Stimulated activated CD4-positive, alpha-beta T cell treated with anti-CD3 and anti-CD28 coated beads, Interleukin-4, amount 100 ng/mL, for 1 hour (primary cell): ENCODE data around the gene PTPRJ.

Source experiments
- DNase-seq: peaks from one replicate; pipeline ENCODE4 v3.0.0-alpha.2; 2020

Gene PTPRJ

DNA sequence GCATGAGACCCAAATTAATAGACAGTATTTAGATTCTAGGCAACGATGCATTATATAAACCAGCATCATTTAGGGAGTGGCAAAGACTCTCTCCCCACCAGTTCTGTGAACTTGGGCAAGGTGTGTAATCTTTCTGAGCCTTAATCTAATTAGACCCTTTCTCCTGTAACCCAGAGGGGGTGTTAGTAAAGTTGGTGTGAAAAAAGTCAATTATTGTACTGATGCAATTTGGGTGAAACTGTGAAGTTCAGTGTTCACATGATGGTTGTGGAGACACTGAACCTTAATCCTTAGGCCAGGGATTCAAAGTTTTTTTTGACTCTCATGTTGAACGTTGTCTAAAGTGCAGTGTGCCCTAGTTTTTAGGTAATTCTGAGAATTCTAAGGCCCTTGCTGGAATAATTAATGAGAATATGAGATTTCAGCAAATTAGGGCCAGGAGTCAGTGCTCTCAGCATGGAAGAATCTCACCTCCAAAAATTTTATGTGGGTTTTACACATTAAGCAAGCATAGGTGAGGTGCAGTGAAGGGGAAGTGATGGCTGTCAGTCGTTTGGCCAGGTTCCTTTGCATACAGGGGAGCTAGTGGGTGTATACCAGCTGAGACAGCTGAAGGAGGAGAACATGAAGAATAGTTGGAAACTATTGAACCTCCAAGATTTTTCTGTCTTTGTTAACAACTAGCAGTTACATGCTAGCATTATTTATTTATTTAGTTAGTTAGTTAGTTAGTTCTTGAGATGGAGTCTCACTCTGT lies 94.2 kb downstream of the PTPRJ start:
- no peak for DNase-seq

DNA sequence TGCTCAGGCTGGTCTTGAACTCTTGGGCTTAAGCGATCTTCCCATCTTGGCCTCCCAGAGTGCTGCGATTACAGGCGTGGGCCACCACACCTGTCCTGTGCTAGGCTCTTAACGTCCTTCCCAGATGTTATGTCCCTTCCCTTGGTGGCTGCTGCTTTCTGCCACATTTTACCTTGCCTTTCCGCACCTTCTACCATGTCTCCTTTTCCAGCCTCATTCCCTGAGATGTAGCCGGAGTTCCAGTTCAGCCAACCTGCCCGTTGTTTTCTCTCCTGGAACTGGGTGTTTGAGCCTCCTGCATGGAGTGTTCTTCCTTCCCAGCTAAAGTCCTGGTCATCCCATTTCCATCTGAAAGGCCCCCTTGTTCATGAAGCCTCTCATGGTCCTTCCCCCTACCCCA lies 95.3 kb downstream of the PTPRJ start:
- DNase-seq = no peak

DNA sequence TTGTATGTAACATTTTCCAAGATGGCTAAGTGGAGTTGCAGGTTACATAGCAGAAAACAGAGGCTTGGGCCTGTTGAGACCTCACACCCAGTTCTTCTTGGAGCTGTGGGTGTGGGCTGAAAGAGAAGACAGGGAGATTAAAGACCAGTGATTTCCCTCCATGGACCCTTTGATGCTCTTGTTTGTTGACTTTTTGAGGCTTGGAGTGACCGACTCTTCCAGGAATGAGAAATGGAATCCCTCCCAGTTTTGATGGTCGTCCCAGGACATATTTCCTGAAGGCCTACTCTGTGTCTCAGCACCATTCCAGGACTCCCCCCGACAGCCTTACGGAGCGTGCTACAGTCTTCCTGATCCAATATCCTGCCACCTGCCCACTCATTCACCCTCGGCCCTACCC lies 96.9 kb downstream of the PTPRJ start:
- DNase-seq = no peak

DNA sequence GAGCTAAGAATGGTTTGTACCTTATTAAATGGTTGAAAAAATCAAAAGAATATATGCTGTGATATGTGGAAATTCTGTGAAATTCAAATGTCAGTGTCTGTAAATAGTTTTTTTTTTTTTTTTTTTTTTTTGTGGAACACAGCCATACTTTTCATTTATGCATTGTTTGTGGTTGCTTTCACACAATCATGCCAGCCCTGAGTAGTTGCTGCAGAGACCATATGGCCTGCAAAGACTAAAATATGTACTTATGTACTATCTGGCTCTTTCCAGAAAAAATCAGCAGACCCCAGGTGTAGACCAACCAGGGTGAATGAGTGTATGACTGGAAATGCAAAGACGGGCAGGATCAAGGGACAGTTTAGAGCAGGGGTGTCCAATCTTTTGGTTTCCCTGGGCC lies 98.3 kb downstream of the PTPRJ start:
- DNase-seq = no peak

DNA sequence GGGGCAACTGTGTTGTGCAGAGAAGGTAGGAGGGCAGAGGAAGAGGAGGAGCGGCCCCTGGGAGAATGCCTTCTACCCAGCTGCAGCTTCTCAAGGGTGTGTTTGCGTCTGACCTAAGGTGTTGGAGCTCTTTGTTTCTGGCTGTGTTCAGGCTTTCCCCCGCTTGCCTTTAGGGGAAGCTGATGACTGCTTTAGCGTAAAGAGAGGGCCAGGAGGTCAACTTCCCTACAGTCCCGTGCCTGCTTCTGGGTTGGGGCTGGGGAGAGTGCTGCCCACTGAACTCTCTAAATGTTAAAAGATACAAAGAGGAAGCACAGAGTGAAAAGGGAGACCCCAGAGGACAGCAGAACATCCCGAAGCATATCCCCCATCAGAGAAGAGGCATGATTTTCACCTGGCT lies 99.2 kb downstream of the PTPRJ start:
- no peak for DNase-seq

DNA sequence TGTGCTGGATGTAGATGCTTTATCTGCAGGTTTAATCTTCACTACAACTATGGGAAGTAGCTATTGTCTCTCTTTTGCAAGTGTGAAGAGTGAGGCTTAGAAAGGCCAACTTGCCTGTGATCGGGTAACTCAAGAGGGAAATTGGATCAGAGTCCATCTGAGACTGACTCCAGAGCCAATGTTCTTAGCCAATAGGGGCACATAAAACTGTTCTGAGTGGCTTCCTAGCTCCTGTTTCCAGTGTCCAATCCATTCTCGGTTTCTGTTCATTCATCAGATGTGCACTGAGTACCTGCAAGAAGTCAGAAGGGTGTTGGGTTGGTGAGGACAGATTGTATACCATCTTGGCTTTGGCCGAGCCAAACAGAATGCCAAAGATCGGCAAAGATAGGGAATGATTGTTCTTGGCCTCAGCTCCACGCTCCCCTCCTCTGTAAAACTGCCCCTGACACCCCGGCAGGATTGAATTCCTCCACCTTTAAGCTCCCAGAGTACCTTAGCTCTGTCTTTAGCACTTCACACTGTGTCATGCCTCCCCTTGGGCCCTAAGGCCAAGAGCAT lies 100.0 kb downstream of the PTPRJ start:
- DNase-seq = no peak

DNA sequence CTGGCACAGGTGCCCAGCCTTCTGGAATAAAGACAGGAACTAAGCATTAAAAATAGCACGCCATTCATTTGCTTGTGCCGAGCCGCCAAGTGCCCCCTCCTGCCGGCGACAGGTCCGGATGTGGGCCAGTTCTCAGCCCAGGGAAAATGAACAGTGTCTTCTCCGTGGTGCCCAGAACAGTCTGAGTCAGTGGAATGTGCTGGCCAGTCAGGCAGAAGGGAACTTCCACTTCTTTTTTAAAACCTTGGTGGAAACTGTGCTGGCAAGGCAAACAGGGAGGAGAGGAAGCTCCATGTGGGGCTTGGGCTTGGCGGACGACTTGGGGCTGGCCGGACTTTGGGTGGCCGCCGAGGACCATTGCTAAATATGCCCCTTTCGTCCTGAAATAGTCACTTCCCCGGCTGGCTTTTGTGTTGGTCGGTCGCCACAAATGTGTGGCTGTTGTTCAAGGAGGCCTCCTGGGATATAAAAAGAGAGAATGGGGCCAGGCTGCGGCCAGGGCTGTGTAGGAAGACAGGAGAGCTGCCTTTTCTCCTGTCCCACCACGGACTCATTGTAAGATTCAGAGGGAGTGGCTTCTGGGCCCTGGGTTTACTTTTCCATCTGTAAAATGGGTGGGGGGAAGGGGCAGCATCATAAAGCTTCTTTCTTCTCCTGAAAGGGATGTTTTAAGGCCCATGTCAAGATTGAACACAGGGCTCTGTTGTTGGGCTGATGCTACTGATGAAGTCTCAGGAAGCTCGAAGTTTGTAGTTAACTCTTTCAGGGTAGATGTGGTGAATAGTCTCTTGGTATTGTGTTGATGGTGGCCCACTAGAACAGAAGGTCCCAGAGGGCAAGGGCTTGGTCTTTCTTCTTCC lies 101.0 kb downstream of the PTPRJ start:
- DNase-seq = no peak

DNA sequence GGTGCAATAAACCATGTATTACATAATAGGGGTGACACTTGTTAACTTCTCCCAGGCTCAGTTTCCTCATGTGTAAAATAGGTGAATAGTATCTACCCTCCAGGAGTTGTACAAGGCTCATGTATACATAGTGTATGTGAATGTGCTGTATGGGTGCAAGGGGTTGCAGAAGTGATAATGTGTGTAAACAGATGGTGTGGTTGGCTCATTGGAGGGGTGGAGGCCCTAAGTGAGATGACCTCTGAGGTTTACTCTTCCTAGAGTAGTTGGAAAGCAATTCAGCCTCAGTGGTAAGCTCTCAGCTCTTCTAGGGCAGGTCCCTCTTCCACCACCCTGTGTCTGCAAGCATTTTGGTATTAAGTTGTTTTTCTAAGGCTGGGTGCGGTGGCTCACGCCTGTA lies 102.4 kb downstream of the PTPRJ start:
- DNase-seq = no peak

DNA sequence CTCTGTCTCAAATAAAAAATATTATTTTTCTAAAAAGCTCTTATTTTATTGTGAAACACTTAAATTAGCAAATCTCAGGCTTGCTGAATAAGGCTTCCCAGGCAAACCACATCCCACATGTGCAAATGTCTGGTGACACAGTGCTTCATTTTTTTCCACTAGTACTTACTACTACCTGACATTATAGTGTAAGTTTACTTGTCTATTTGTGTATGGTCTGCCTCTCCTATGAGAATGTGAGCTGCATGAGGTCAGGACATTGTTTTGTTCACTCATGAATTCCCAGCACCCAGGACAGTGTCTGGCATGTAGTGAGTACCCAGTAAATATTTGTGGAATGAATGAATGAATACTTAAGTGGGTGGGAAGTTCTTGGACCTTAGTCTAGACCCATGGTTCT lies 103.1 kb downstream of the PTPRJ start:
- no peak for DNase-seq

DNA sequence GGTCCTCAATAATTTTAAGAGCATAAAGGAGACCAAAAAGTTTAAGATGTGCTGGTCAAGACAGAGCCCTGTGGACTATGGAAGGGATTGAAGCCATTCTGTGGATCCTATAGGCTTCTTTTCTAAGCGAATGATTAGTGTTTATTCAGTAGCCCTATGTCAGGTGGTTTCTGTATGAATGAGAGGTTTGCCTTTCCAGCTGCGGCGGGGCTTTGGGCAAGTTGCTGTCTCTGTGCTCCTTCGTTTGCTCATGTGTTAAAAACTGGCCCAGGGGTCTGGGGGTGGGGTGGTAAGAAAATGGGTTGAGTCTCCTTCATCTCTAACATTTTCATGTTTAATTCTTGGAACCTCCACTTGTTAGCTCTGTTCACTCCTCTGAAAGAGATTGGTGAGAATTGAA lies 105.3 kb downstream of the PTPRJ start:
- DNase-seq = no peak

DNA sequence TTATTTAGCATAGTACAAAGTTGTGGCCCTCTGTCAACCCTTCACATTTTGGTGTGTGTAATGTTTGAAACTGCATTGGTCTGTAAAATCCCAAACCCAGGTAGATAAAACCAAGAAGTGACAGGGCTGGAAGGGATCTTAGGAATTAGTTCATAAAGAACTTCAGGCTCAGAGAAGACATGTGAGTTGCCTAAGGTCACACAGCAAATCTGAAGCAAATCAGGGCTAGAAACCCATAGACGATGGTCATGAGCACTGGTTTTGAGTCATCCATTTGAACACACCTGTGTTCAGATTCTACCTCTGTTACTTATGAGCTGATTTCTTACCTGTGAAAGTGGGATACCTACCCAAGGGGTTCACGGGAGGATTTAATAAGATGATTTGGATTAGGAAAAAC lies 107.1 kb downstream of the PTPRJ start:
- DNase-seq = no peak

DNA sequence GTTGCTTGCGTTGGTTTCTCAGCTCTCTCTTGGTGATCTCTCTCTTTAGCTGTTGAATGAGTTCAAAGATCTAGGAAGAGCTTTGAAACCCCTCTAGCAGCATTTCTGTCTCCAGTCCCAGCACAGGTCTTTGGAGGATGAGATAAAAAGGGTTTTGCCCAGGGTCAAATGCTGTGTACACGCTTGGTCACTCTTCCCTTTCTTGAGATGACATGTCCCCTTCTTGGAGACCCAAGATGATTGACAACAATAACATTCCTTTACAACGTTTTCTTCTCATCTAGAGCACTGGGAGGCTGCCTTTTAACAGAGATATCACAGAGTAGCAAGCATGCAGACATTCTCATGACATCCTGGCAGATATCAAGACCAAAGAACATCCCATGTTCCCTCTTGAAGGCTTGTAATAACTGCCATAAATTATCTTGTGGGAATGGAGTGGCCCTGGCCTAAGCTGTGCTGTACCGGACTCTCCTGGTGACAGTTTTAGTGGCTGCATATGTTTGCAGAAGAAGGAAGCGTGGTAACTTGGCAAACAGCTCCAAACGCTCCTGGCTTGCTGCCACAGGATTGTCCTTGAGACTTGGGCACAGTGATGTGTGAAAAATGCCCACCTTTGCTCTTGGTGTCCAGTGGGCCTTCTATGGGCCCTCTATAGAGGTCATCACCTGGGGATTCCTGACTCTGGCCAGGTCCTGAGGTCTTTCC lies 107.8 kb downstream of the PTPRJ start:
- DNase-seq = no peak

DNA sequence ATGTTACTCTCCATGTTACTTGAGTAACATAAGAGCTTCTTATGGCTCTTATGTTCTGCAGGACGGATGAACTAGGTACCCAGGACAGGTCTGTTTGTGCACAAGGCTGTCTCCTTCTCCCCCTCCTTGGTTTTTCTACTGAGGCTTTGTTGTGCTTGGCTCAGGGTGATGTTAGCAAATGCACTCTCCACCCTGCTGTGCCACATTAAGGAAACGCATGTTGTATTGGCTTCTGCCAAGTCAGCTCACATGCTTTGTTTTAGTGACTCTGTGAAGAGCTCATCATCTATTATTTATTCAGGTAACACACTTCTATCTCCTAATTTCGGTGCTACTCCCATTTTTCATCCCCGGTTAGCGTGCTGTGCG lies 108.3 kb downstream of the PTPRJ start:
- no peak for DNase-seq

DNA sequence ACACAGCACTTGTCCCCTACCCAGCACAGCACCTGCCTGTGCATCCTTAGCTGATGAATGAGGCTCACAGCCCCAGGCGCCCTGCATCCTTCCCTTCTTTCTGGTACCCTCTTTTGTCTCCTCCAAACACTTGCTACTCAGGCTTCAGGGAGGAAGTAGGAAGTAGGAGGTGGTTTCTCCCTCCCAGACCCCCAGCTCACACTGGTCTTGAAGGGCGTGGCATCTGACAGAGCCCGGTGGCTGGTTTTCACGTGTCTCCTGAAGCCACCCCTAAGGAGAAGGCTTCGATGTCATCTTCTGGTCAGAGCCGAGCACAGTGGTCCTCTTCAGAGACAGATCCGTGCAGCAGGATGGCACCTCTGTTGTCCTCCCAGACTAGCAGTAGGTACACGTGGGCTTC lies 109.8 kb downstream of the PTPRJ start:
- DNase-seq = no peak

DNA sequence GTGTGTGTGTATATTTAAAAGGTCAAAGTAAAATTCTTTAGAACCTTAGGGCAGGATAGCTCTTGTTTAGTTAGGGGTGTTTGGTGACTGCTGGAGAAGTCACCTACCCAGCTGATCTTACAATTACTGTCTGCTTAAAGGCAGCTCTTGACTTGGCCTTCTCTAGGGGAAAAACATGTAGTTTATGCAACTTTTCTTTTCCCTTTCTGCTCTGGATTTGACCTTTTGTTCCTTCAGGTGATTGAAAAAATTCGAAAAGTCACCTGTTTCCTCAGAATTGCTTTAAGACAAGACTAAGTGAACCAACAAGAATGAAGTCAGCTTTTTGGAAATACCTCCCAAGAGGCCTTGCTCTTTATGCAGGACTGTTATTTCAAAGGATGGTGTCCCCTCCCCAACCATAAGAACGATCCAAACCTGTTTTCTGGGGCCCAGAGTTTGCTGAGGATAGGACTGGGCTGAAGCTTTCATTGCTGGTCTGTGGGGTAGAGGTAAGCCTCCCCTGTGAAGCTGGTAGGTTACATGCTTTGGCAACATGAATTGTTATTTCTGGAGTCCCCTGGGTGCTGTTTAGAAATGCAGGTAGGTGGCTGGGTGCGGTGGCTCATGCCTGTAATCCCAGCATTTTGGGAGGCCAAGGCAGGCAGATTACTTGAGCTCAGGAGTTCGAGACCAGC lies 111.2 kb downstream of the PTPRJ start:
- DNase-seq = no peak

DNA sequence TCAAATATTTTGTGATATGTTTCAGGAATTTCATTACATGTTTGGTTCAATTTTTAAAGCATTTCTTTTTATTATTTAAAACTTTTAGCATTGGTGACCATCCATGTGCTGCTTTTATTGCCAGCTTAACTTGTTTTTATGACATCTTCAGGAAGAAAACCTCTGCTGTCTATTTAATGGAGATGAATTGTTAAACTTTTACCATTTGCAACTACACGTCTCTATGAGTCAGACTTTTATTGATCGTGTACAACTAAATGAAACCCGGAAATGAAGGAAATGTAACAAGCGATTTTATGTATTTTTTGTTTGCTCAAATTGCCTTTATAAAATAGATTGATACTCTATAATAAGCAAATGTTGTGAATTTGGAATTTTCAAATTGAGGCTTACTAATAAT lies 113.0 kb downstream of the PTPRJ start:
- no peak for DNase-seq

DNA sequence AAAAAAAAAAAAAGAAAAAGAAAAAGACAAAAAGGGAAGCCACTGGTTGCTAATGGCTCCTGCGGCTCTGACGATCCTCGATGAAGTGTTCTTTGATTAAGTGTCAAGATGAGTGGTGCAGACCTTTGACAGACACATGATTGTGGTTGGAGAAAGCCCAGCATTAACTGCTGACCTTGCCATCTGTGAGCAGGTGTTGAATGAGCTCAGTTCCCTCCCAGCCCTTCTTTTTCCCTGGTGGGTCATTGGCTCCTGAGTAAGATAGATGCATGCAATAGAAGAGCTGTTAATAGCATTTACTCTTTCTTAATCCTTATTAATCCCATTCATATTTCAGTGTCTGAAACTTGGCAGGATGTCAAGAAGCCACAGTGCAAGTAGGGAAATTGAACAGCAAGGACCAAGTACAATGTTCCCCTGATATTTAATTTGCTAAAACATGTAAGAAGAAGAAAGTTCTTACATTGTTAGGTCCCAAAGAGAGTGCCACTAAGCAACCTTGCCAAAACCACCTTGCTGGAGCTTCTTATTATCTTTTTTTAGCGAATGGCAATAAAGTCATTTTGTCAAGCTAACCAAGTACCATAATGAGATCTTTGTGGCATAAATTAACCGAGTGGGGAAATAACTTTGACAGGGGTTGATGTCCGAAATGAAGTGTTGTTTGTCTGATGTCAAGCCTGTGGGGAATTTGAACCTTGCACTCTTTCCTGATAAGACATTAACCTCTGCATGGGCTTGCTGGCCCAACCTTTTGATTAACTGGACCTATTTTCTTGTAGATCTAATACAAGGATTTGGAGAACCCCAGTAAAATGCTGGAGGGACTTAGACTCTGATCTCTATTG lies 113.7 kb downstream of the PTPRJ start:
- no peak for DNase-seq

DNA sequence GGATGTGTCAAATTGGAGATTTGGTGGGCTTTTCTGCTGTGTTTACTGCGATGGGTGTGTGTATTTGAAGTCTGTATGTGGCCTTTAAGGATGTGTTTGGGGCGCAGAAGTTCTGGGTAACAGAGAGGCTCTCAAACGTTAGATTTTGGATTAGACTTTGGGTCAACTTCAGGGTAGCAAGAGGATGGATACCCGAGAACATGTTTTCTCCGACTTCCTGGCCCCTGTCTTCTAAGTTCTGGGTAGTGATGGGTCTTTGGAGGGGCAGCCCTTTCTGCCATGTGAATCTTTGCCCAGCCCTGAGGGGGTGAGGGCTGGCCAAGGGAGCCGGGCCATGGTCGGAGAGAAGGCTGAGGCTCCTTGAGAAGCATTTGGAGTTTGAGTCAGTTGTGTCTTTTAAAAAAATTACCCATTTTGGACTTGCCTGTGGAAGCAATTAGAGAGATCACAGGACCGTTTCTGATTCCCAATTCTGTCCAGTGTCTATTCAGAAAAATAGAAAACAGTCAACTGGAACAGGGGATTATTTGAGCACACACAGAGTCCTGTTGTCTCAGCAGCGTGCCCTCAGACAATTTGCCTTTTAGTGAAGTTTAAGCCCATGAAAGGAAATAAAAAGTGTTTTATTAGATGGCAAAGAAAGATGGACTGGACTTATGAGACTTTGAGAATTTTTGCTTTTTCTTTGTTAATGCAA lies 114.4 kb downstream of the PTPRJ start:
- no peak for DNase-seq

DNA sequence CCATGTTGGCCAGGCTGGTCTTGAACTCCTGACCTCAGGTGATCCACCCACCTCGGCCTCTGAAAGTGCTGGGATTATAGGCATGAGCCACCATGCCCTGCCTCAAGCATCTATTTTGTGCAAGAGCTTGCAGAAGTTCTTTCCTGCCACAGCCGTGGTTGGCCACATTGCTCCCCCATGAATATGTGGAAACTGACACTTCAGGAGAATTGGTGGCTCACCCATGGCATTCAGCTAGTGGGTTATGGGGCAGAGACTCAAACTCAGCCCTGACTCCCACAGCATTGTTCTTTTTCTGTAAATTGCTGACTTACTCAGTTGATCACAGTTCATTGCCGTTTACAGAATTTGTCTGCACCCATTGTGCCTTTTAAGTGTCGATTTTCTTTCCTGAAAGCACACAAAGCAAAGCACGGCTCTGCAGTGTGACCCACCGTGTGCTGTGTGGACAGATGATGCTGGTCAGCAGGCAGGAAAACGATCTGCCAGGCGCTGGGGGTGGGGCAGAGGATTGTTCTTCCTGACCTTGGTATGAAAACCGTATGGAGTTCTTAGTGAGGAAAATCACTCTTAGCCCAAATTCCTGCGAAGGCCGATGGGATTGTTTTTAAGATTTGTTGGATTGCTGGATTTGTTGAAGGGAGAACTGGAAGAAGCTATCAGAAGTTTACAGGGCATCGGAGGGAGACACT lies 115.6 kb downstream of the PTPRJ start:
- no peak for DNase-seq
